ENCODE measurements around the gene RNU11. TPM values are rescaled to one million over a fixed set of nuclear protein-coding genes. Genes with fewer than 3 reads are reported as not detected.
"Not testable (repeated sequence)": the region's sequence is repeated elsewhere in the genome, so short reads cannot be mapped to it uniquely, and the experiment has no call there.

Gene RNU11
- total RNA-seq: not detected in 2 replicates

- intact Hi-C loops (cut with micrococcal nuclease): loop anchor here (1.0 to 5.0 kb wide), 5 partner anchors 20 to 534 kb away; partner anchors contain the start of genes GMEB1, SRSF4, TRNAU1AP and YTHDF2
Observed at GRCh38 chr1:28648474-28649198, at the start of gene RNU11. Gene RNU11 (plus strand): TSS chr1:28648600.

GRCh38 chr1:28601696-28602095 is 46.7 kb upstream of the RNU11 start:
- intact Hi-C loops (cut with micrococcal nuclease): loop anchor here (2.0 kb wide), 1 partner anchor 83 kb away; no protein-coding TSS in a partner anchor

- intact Hi-C loops (cut with micrococcal nuclease): loop anchor here (2.0 kb wide), 1 partner anchor 84 kb away; no protein-coding TSS in a partner anchor
Observed at GRCh38 chr1:28602536-28603439, 45.6 kb upstream of the RNU11 start.

- intact Hi-C loops (cut with micrococcal nuclease): no loop called here
Observed at GRCh38 chr1:28604411-28604810, 44.0 kb upstream of the RNU11 start.

- intact Hi-C loops (cut with micrococcal nuclease): no loop called here
Observed at GRCh38 chr1:28604962-28605361, 43.4 kb upstream of the RNU11 start.

- intact Hi-C loops (cut with micrococcal nuclease): no loop called here
Observed at GRCh38 chr1:28606771-28607170, 41.6 kb upstream of the RNU11 start.

- intact Hi-C loops (cut with micrococcal nuclease): no loop called here
Observed at GRCh38 chr1:28613175-28613574, 35.2 kb upstream of the RNU11 start.

- intact Hi-C loops (cut with micrococcal nuclease): no loop called here
Observed at GRCh38 chr1:28631713-28632112, 16.7 kb upstream of the RNU11 start.

GRCh38 chr1:28632560-28632959 is 15.8 kb upstream of the RNU11 start:
- intact Hi-C loops (cut with micrococcal nuclease): no loop called here

- intact Hi-C loops (cut with micrococcal nuclease): loop anchor here (1.0 to 5.0 kb wide), 3 partner anchors 133 to 393 kb away; partner anchors contain the start of gene RCC1
Observed at GRCh38 chr1:28640766-28641165, 7.6 kb upstream of the RNU11 start.

- intact Hi-C loops (cut with micrococcal nuclease): loop anchor here (2.0 to 5.0 kb wide), 3 partner anchors 61 to 395 kb away; partner anchors contain the start of gene RCC1
Observed at GRCh38 chr1:28642056-28642846, 6.1 kb upstream of the RNU11 start.

GRCh38 chr1:28642847-28643635 is 5.4 kb upstream of the RNU11 start, which contains the start of gene TAF12:
Gene TAF12 (minus strand): TSS chr1:28643067. CDS start chr1:28622081, 20,986 bp downstream.
- intact Hi-C loops (cut with micrococcal nuclease): loop anchor here (1.0 to 5.0 kb wide), 6 partner anchors 25 to 396 kb away; partner anchors contain the start of genes GMEB1, MED18, RCC1 and YTHDF2

GRCh38 chr1:28644494-28644893 is 3.9 kb upstream of the RNU11 start:
- intact Hi-C loops (cut with micrococcal nuclease): loop anchor here (5.0 kb wide), 2 partner anchors 137 to 397 kb away; partner anchors contain the start of gene RCC1

GRCh38 chr1:28645406-28645805 is 3.0 kb upstream of the RNU11 start:
- intact Hi-C loops (cut with micrococcal nuclease): loop anchor here (5.0 kb wide), 1 partner anchor 537 kb away; the partner anchor contains the start of gene SRSF4

GRCh38 chr1:28646040-28646439 is 2.4 kb upstream of the RNU11 start:
- intact Hi-C loops (cut with micrococcal nuclease): loop anchor here (5.0 kb wide), 1 partner anchor 536 kb away; the partner anchor contains the start of gene SRSF4

GRCh38 chr1:28648008-28648473 is 359 bp upstream of the RNU11 start:
- intact Hi-C loops (cut with micrococcal nuclease): loop anchor here (1.0 to 5.0 kb wide), 5 partner anchors 20 to 534 kb away; partner anchors contain the start of genes GMEB1, SRSF4, TRNAU1AP and YTHDF2

GRCh38 chr1:28653063-28653462 is 4.7 kb downstream of the RNU11 start:
- intact Hi-C loops (cut with micrococcal nuclease): not testable (repeated sequence)

GRCh38 chr1:28653870-28654269 is 5.5 kb downstream of the RNU11 start:
- intact Hi-C loops (cut with micrococcal nuclease): not testable (repeated sequence)
